OCI-LY7 (cell line): ENCODE data around the gene SEZ6.

Experiments used
- EZH2phosphoT487 ChIP-seq: fragments of 200-600 bp; sonication (generic); IDR thresholded peaks from 2 replicates; pipeline ENCODE4 v1.6.1; 2018; ENCODE audit warnings: low read depth, borderline replicate concordance, mild to moderate bottlenecking, mixed run types, antibody characterized with exemption, low read length, moderate library complexity, mixed read lengths
- TF ChIP-seq, protein P1 (sequence below): fragments of 200-600 bp; sonication (generic); conservative IDR thresholded peaks from 2 replicates; pipeline ENCODE4 v1.5.1; 2014; ENCODE audit warnings: mild to moderate bottlenecking, antibody characterized with exemption, low read length, moderate library complexity, mixed read lengths

DNA sequence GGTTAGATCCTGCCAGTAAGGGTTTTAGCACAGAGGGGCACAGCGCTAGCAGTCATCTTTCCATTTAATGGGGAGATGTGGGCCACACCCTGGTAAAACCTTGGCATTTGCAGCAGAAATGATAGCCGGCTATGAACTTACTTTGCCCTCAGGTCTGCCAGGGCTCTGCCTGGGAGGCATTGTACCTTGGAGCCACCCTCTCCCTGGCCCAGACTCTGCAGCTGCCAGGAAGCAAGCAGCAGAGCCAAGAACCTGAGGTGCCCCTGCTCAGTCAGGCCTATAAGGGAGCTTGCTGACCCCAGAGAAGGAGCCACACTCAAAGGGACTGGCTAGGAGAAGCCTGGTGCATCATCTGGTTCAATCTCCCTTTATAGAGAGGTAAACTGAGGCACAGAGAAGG is 30.8 kb downstream of the SEZ6 start:
- TF ChIP-seq, protein P1, sequence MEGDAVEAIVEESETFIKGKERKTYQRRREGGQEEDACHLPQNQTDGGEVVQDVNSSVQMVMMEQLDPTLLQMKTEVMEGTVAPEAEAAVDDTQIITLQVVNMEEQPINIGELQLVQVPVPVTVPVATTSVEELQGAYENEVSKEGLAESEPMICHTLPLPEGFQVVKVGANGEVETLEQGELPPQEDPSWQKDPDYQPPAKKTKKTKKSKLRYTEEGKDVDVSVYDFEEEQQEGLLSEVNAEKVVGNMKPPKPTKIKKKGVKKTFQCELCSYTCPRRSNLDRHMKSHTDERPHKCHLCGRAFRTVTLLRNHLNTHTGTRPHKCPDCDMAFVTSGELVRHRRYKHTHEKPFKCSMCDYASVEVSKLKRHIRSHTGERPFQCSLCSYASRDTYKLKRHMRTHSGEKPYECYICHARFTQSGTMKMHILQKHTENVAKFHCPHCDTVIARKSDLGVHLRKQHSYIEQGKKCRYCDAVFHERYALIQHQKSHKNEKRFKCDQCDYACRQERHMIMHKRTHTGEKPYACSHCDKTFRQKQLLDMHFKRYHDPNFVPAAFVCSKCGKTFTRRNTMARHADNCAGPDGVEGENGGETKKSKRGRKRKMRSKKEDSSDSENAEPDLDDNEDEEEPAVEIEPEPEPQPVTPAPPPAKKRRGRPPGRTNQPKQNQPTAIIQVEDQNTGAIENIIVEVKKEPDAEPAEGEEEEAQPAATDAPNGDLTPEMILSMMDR, result no peak
- TF ChIP-seq EZH2phosphoT487, result no peak
